Astrocyte (in vitro differentiated cells and primary cell): ENCODE data around the gene CYP27A1. TPM values are rescaled to one million over a fixed set of nuclear protein-coding genes. Genes with fewer than 3 reads are reported as not detected.
A peak's percentile ranks its signal among the peaks of the same experiment; 100 is the strongest.

Experiments used
- DNase-seq: peaks from one replicate; pipeline ENCODE4 v3.0.0-alpha.2; 2010; ENCODE audit warnings: low read depth
- FAIRE-seq: peaks from 2 replicates; lab custom pipeline; 2011; peaks lifted over from hg19 to GRCh38; lab: Jason Lieb, UNC
- H2AFZ ChIP-seq: 2 replicates; pipeline ENCODE4 v1.6.0; 2012; ENCODE audit warnings: low read depth, low read length, inconsistent platforms
- H3K27ac ChIP-seq: 2 replicates; pipeline ENCODE4 v1.5.1; 2011; ENCODE audit warnings: low read depth, low read length, inconsistent platforms
- H3K27me3 ChIP-seq: 2 replicates; pipeline ENCODE4 v1.6.0; 2011; ENCODE audit warnings: low read length, inconsistent platforms; ENCODE audit not compliant: insufficient read depth
- H3K36me3 ChIP-seq: 2 replicates; pipeline ENCODE4 v1.5.1; 2011; ENCODE audit warnings: low read length, inconsistent platforms; ENCODE audit not compliant: insufficient read depth
- H3K4me1 ChIP-seq: 2 replicates; pipeline ENCODE4 v1.5.1; 2011; ENCODE audit warnings: low read length, inconsistent platforms; ENCODE audit not compliant: insufficient read depth
- H3K4me2 ChIP-seq: 2 replicates; pipeline ENCODE4 v1.6.0; 2012; ENCODE audit warnings: low read length, inconsistent platforms
- H3K4me3 ChIP-seq: 2 replicates; pipeline ENCODE4 v1.5.1; 2011; ENCODE audit warnings: low read depth, mild to moderate bottlenecking, low read length, inconsistent platforms; ENCODE audit not compliant: insufficient read depth
- H3K79me2 ChIP-seq: 2 replicates; pipeline ENCODE4 v1.6.0; 2012; ENCODE audit warnings: mild to moderate bottlenecking, low read length, inconsistent platforms; ENCODE audit not compliant: insufficient read depth
- H3K9ac ChIP-seq: 2 replicates; pipeline ENCODE4 v1.6.0; 2012; ENCODE audit warnings: mild to moderate bottlenecking, low read length, inconsistent platforms
- H3K9me3 ChIP-seq: 2 replicates; pipeline ENCODE4 v1.5.1; 2012; ENCODE audit warnings: low read depth, mild to moderate bottlenecking, low read length, inconsistent platforms; ENCODE audit not compliant: insufficient read depth
- H4K20me1 ChIP-seq: 2 replicates; pipeline ENCODE4 v1.6.0; 2012; ENCODE audit warnings: low read length, inconsistent platforms; ENCODE audit not compliant: insufficient read depth
- H3K27ac Mint-ChIP-seq: one replicate; pipeline ENCODE4 v1.8.0; 2021; ENCODE audit warnings: mild to moderate bottlenecking, mixed read lengths; ENCODE audit not compliant: unreplicated experiment
- H3K27me3 Mint-ChIP-seq: one replicate; pipeline ENCODE4 v1.8.0; 2021; ENCODE audit warnings: low read depth, mixed read lengths; ENCODE audit not compliant: unreplicated experiment
- H3K36me3 Mint-ChIP-seq: one replicate; pipeline ENCODE4 v1.8.0; 2021; ENCODE audit warnings: low read depth, mixed read lengths; ENCODE audit not compliant: unreplicated experiment
- H3K4me1 Mint-ChIP-seq: one replicate; pipeline ENCODE4 v1.8.0; 2021; ENCODE audit warnings: low read depth, mixed read lengths; ENCODE audit not compliant: unreplicated experiment
- H3K4me3 Mint-ChIP-seq: one replicate; pipeline ENCODE4 v1.8.0; 2021; ENCODE audit warnings: mild to moderate bottlenecking, moderate library complexity, mixed read lengths; ENCODE audit not compliant: unreplicated experiment
- H3K9me3 Mint-ChIP-seq: one replicate; pipeline ENCODE4 v1.8.0; 2021; ENCODE audit warnings: mild to moderate bottlenecking, mixed read lengths; ENCODE audit not compliant: unreplicated experiment
- EZH2 ChIP-seq: IDR thresholded peaks from 2 replicates; pipeline ENCODE4 v1.6.1; 2012; ENCODE audit warnings: mild to moderate bottlenecking, low read length, inconsistent platforms; ENCODE audit not compliant: insufficient read depth
- total RNA-seq: library from RNA; stranded (reverse); gene quantifications from 2 replicates; pipeline ENCODE4 v1.2.1, GENCODE V29; 2021
- TF ChIP-seq, protein P1 (sequence below): IDR thresholded peaks from 2 replicates; pipeline ENCODE4 v1.5.1; 2011; ENCODE audit warnings: low read depth, mild to moderate bottlenecking, inconsistent platforms, low read length, moderate library complexity; ENCODE audit not compliant: insufficient read depth

Gene CYP27A1
- total RNA-seq, 1 donor from 2014 or later: 3.9 TPM

DNA sequence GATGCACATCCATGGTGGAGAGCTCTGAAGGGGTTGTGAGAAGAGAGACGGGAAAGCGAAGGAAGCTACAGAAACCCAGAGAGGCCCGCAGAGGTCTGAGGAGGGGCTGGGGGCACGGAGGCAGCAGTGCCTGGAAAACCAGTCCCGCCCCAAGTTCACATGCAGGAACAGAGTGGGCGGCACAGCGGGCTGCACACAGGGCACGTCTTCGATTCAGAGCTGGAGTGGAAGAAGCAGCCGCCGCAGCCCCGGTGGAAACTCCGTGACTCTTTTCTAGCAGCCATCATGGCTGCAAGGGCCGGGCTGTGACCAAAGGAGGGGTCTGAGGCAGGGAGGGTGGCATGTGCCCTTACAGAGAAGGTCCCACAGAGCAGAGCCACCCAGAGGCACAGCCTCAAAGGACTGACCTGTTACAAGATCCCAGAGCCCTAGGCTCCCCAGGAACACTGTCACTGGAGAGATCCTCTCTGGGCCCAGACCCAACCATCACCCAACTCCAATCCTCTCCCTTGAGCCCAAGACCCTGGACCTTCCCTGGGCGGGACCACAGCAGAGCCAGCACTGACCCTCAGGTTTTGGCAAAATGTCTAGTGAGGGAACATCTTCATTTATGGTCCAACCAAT lies 38.9 kb downstream of the CYP27A1 start:
- Histone ChIP-seq H3K4me1 (no peaks in the 10 kb centered on the region), H3K4me3 (no peak overlapping the region), H3K9ac (no peak overlapping the region), H3K9me3 (no peaks in the 10 kb centered on the region), H2AFZ (no peak overlapping the region), H3K27me3 (peaks cover 10% of the 10 kb centered on the region), H3K79me2 (no peaks in the 10 kb centered on the region), H4K20me1 (no peaks in the 10 kb centered on the region), H3K27ac (no peak overlapping the region), H3K4me2 (no peak overlapping the region), H3K36me3 (no peaks in the 10 kb centered on the region)
- no peak for TF ChIP-seq EZH2
- TF ChIP-seq, protein P1, sequence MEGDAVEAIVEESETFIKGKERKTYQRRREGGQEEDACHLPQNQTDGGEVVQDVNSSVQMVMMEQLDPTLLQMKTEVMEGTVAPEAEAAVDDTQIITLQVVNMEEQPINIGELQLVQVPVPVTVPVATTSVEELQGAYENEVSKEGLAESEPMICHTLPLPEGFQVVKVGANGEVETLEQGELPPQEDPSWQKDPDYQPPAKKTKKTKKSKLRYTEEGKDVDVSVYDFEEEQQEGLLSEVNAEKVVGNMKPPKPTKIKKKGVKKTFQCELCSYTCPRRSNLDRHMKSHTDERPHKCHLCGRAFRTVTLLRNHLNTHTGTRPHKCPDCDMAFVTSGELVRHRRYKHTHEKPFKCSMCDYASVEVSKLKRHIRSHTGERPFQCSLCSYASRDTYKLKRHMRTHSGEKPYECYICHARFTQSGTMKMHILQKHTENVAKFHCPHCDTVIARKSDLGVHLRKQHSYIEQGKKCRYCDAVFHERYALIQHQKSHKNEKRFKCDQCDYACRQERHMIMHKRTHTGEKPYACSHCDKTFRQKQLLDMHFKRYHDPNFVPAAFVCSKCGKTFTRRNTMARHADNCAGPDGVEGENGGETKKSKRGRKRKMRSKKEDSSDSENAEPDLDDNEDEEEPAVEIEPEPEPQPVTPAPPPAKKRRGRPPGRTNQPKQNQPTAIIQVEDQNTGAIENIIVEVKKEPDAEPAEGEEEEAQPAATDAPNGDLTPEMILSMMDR: no peak
- Mint-ChIP-seq H3K9me3 (no peaks in the 10 kb centered on the region), H3K4me3 (no peak overlapping the region), H3K4me1 (peaks cover 3% of the 10 kb centered on the region), H3K36me3 (peaks cover 3% of the 10 kb centered on the region), H3K27me3 (peaks cover 17% of the 10 kb centered on the region), H3K27ac (no peak overlapping the region)
- FAIRE-seq (no peak), DNase-seq (no peak)

DNA sequence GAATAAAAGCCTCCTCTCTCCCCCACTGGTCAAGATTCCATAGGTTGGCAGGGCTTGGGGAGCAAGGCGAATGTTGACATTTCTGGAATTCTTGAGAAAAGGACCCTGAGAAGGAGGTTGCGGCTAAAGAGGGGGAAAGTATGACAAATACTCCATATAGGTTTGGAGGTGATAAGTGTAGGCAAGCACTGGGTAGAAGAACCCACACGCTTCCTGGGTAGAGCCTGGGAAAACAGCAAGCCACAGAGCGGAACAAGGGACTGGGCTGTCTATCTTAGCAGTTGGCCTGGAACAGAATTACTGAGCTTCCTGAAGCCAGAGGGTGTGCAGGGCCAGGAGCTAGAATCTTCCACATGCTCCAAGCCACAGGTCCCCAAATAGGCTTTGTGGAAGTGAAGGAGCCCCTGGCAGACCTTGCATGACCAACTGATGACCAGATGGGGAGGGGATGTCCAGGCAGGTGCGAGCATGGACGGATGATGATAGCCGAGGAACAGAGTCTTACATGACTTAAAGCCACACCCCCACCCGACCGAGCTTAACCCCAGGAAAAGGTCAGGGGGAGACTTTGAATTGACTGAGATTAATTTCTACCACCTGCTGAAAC lies 39.8 kb downstream of the CYP27A1 start:
- TF ChIP-seq, protein P1: no peak
- no peak for TF ChIP-seq EZH2
- Histone ChIP-seq H3K9ac (no peak overlapping the region), H2AFZ (no peak overlapping the region), H3K27ac (no peak overlapping the region), H3K4me3 (no peak overlapping the region), H3K9me3 (no peaks in the 10 kb centered on the region), H4K20me1 (no peaks in the 10 kb centered on the region), H3K4me1 (no peaks in the 10 kb centered on the region), H3K79me2 (no peaks in the 10 kb centered on the region), H3K4me2 (no peak overlapping the region), H3K27me3 (peaks cover 13% of the 10 kb centered on the region), H3K36me3 (no peaks in the 10 kb centered on the region)
- H3K27ac Mint-ChIP-seq: no peak overlapping the region
- peaks cover 14% of the 10 kb centered on the region for H3K27me3 Mint-ChIP-seq
- H3K4me1 Mint-ChIP-seq: peaks cover 1% of the 10 kb centered on the region
- H3K9me3 Mint-ChIP-seq: no peaks in the 10 kb centered on the region
- DNase-seq (no peak), FAIRE-seq (no peak)
- no peaks in the 10 kb centered on the region for H3K36me3 Mint-ChIP-seq
- H3K4me3 Mint-ChIP-seq: no peak overlapping the region

DNA sequence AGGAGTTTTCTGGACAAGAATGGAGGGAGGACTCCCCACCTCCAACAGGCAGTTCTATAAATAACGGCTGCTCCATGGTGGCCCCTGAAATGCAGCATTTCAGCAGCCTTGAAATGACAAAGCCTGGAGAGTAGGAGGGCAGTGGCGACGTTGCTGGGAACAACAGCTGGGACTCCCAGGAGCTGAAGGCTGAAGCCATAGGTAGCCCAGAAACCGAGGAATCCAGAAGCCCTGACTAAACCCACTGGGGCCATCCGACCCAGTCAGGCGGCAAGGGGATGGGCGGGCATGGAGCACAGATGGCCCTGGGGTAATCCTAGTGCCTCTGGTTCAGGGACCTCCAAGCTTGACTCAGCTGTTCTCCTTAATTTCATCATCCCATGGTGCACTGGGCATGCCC lies 40.7 kb downstream of the CYP27A1 start:
- H3K4me3 Mint-ChIP-seq: no peak overlapping the region
- no peaks in the 10 kb centered on the region for H3K36me3 Mint-ChIP-seq
- Histone ChIP-seq H2AFZ (no peak overlapping the region), H3K9me3 (no peaks in the 10 kb centered on the region), H3K9ac (no peak overlapping the region), H3K27me3 (peaks cover 19% of the 10 kb centered on the region), H3K4me2 (no peak overlapping the region), H3K4me3 (no peak overlapping the region), H3K4me1 (no peaks in the 10 kb centered on the region), H3K27ac (no peak overlapping the region), H4K20me1 (no peaks in the 10 kb centered on the region), H3K36me3 (no peaks in the 10 kb centered on the region), H3K79me2 (no peaks in the 10 kb centered on the region)
- FAIRE-seq (no peak), DNase-seq (no peak)
- TF ChIP-seq EZH2: no peak
- TF ChIP-seq, protein P1: no peak
- H3K27me3 Mint-ChIP-seq: peaks cover 20% of the 10 kb centered on the region
- no peaks in the 10 kb centered on the region for H3K9me3 Mint-ChIP-seq
- peak overlapping the region; percentile 72 for H3K27ac Mint-ChIP-seq
- no peaks in the 10 kb centered on the region for H3K4me1 Mint-ChIP-seq
